Amygdala (tissue), 56 donors: Measurements from ENCODE around the gene ARFGAP1.

Experiments
- DNase-seq, 56 donors: peaks; one replicate each; lab custom pipeline; 2025; lab: John Stamatoyannopoulos, UW

ARFGAP1 gene

DNA sequence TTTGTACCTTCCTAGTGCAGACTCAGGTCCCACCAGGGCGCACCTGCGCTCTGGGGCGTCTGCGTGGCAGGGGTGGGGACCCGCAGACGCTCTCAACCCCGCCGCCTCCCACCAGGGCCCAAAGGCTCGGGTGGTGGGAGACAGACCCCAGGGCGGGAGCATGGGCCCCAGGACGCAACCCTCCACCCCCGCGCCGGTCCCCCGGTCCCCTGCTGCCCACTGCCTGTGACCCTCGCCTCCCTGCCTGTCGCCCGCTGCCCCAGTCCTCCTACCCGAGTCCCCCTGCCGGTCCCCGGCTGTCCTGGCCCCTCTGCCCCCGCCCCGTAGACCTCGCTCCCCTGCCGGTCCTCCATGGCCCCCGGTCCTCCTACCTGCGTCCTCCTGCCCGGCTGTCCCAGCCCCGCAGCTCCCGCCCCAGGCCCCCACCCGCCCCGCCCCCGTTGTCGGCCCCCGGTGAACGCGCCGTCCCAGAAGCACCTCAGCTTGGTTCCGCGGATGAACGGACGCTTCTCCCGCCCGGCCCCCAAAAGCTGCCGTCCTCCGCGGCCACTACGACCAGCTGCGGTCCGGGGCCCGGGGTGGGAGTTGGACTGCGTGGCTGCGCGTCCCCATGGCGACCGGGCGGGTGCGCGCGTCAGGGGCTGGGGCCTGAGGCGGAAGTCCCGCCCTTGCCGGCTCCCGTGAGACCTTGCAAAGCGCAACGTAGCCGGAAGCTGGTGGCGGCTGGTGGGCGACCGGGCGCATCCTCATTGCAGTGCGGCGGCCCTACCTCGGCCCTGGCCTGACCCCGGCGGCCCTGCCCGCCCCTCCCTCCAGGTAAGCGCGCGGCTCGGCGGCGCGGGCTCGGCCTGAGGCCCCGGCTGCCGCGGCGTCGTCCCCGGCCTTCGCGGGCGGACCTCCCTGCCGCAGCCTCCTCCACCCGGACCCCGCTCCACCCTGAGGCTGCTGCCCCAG is at the start of gene ARFGAP1:
ARFGAP1 (plus strand) TSS at position 709 of the 954 bp plus-strand sequence. CDS start 2,768 bp downstream, outside the sequence.
- peak in 55 of 56 donors; percentile 26 to 95 (median 78) for DNase-seq

DNA sequence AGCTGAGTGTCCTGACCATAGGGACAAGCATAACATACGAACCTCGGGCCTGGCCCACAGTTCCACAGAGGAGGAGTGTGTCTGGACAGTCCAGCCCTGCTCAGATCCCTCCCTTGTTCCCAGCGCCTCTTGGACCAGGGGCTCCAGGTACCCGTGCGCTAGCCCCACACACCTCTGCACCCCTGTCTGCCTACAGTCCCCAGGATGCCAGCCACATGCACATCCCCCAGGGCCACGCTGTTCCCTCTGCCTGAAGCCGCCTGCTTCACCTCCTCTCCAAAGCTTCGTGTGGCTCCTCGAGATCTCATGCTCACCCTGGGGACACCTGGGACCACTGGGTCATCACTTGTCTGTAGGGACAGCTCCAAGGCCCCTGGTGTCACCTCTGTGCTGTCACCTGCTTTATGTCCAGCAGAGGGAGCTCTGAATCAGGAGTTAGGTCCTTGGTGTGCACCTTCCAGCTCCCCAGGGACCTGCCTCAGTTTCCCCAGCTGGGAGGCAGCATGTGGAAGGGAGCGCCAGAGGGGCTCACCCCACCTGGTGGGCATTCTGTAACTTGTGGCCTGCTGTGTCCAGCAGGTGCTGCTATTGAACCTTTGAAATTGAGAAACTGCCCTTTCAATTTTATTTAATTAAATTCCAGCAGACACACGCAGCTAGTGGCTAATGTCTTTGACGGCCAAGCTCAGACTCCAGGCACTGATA is 49.3 kb upstream of the ARFGAP1 start:
- peak in 9 of 56 donors; percentile 5 to 49 (median 22) for DNase-seq

- DNase-seq = no peak
These were observed 48.8 kb upstream of the ARFGAP1 start for GRCh38 chr20:63223826-63224207.

DNA sequence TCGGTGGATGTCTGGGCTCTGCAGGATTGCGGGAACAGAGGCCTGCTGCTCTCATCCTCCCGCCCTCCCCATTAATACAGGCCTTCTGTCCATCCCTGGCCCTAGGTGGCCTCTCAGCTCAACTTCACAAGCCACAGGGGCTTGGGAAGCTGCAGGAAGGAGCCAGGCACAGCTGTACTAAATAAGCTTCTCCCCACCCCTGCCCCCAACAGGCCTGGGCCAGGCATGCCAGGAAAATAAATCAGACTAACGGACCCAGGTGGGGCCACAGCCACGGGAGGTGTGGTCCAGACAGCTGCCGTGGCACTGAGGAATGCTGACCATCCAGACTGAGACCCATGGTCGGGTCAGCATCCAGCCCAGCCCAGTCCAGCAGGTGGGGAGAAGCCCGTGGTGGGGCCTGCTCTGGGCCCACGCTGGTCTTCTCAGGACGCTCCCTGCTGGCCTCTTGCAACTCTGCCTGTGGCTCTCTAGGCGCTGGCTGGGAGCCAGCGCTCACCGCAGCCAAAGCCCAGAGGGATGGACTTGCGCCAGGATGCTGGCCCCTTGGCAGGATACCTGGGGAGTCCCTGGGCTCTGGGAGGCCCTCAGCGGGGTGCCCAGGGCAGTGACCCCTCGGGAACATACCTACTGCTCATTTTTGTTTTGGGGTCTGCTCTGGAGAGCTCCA is 48.1 kb upstream of the ARFGAP1 start:
- peak in 15 of 56 donors; percentile 11 to 53 (median 26) for DNase-seq

DNA sequence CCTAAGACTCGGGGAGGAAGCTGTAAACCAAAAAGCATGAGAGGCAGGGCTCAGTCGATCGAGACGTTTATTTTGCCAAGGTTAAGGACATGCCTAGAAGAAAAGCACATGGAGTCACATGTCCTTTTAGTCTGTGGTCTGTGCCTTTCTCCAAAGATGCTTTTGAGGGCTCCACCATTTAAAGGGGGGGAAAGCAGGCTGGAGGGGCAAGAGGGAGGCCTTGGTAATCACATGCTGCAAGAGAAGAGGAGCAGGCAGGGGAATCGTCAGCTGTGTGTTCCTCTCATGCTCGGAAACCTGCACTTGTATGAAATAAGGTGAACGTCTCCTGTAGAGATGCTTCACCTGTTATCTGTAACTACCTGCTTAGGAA is 47.5 kb upstream of the ARFGAP1 start:
- DNase-seq = no peak

DNA sequence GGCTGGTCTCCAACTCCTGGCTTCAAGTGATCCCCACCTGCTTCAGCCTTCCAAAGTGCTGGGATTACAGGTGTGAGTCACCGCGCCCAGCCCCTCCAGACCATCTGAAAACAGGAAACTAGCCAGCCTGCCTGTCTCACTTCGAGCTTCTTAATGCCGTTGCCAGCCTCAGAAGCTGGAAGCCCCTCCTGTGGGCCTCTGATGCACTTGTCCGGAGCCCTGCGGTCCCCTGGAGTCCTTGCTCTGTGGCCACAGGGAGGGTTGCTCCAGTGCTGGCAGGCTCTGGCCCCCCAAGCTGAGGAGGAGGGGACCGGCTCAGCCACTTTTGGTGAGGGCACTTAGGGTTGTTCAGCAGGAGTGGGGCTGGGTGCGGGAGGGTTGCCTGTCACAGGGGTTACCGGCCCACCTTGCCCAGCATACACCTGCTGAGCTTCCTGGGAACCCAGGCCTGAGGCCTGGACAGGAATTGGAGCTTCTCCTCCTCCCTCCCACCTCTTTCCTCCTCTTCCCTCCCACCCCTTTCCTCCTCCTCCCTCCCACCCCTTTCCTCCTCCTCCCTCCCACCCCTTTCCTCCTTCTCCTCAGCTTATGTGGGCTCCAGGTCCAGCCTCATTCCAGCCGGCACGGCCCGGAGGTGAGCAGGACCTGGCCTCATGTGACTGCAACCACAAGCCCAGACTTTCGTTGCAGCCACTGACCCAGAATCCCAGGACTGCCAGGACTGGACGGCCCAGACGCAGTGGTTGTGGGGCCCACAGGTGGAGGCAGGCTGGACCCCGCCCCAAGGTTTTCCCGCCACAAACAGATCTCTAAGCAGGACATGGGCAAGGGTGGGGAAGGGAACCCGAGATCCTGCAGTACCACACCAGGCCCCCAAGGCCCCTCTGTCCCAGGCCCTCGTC is 46.3 kb upstream of the ARFGAP1 start:
- no peak for DNase-seq

- no peak for DNase-seq
These were observed 45.4 kb upstream of the ARFGAP1 start for GRCh38 chr20:63227260-63227659.

DNA sequence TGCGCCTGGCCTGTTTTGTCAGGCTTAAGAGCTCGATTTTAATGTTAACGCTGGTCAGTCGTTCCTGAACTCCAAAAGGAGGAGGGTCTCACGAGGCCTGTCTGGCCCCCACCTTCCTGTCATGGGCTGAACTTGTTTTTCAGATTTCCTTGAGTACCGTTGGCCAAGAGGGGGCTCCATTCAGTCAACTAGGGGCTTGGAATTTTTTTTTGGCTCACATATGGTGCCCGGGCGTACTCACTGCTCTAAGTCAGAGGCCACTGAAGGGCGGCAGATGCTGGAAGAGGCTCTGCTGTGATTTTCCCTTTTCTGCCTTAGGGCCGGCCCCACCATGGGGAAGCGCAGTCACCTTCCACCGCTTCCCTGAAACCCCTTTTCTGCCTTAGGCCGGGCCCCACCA is 43.8 kb upstream of the ARFGAP1 start:
- no peak for DNase-seq

- DNase-seq = peak in 34 of 56 donors; percentile 9 to 72 (median 36)
These were observed 41.8 kb upstream of the ARFGAP1 start for GRCh38 chr20:63230800-63231268.

DNA sequence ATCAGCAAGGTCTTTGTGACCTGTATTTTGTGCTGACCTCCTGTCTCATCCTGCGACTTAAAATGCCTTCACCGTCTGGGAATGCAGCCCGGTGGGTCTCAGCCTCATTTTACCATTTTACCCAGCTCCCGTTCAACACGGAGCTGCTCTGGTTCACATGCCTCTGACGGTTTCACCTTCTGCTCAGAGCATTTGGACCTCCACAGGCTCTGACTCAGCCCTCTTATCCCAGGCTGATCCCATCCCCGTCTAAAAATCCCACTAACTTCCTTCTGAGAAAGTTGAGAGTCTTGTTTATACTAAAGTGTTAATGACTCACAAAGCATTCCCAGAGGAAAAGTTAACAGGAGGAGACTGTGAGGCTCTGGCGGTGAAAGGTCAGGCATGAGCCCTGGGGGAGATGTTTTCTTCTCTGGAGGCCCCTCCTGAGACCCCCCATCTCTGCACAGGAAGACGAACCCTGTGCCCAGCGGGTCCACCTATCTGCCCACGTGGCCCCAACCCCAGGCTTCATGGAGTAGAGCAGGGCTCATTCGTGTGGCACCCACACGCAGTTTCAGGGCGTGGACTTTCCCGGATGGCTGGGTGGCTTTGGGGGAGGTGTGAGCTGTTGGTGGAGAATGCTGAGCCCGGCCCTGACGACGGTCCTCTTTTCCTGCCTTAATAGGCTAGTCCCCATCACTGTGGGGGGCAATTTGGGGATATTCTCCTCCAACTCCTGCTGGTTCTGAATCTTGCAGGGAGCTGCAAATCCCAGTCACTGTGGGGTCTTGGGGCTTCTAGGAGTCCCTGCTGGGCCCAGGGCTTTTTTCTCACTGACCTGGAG is 40.2 kb upstream of the ARFGAP1 start:
- DNase-seq = no peak

GRCh38 chr20:63233061-63233344 is 39.6 kb upstream of the ARFGAP1 start:
- no peak for DNase-seq

GRCh38 chr20:63233924-63234323 is 38.7 kb upstream of the ARFGAP1 start:
- DNase-seq = no peak

DNA sequence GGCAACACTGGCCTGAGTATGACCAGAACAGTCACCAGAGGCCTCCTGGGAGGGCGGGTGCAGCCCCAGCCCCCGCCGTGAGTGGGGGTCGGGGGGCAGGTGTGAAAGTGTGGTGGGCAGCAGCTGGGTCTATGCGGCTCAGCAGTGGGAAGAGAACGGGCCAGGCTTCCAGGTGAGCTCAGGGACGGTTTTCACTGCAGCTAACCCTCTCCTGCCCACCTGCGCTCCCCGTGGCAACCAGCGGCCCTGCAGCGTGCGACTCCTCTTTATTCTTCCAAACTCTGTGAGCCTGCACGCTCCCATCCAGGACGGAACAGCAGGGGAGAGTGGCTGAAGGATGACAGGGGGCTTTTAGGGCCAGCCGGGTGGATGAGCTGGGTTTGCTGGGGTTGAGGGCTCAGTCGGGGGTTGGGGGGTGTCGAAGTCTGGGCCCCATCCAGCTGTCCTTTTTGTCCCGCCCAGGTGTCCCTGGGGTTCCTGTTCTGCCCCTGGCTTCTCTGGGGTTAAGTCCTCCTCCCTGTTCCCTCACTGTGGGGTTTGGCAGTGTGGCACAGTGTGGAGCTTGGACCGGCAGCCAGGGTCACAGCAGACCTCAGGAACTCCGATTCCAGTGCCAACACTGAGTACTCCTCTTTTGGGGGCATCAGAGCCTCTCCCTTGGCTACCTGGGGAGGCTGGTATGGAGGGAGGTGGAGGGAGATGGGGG is 37.8 kb upstream of the ARFGAP1 start:
- no peak for DNase-seq

DNA sequence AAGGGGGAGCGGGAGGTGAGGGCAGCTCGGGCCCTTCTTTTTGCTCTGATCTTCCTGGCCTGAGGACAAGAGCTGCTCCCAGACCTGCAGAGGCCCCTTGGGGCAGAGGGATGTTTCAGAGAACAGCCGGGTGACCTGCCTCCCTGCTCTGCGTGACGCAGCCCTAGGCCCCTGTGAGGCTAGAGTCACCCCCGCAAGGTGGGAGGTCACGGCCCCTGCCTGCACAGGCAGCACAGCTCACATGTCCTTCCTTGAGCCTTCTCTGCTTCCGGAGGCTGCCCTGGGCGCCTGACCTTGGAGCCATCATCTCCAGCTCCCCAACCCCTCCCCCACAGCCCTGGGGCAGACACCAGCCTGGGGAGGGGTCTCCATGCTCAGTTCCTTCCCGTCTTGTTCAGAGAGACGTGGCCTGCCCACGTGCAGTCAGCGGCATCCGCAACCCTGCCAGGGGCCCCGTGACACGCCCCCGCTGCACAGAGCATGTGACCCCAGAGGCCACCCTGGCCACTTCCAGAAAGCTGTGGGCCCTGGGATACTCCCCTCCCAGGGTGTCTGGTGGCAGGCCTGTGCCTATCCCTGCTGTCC is 37.1 kb upstream of the ARFGAP1 start, which contains the start of gene BIRC7:
BIRC7 (plus strand) TSS at position 507 of the 585 bp plus-strand sequence. CDS start 192 bp downstream, outside the sequence.
- DNase-seq = no peak

- no peak for DNase-seq
These were observed 36.3 kb upstream of the ARFGAP1 start for GRCh38 chr20:63236116-63236837.

DNA sequence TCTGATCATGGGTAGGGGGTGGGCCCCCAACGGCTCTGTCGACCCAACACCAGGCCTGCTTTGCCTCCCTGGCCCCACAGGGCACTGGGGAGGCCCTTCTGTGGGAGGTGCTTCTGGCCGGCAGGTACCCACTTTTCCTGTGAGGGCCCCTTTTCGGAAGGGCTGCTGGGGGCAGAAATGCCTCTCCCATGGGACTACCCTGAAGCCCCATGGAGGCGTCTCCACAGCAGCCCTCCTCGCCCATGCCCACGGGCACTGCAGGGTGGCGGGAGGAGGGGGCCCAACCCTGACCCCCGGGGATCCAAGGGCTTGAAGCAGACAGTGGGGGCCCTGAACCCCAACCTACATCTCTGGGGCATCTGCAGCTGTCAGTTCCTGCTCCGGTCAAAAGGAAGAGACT is 34.6 kb upstream of the ARFGAP1 start:
- no peak for DNase-seq

GRCh38 chr20:63238514-63239125 is 34.0 kb upstream of the ARFGAP1 start:
- peak in 26 of 56 donors; percentile 8 to 73 (median 36) for DNase-seq
